Left renal cortex interstitium (tissue), 4 donors: ENCODE data around the gene SNCG. TPM values are rescaled to one million over a fixed set of nuclear protein-coding genes. Genes with fewer than 3 reads are reported as not detected.

Source experiments
- DNase-seq, 4 donors: peaks; one replicate each; pipeline ENCODE4 v3.0.0-alpha.2; 2013; ENCODE audit warnings: low read depth in 4 of 4, low spot score in 2 of 4, missing footprints in 1 of 4
- polyA plus RNA-seq, 4 donors: library from polyadenylated mRNA; unstranded; fragments of 120-200 nt; gene quantifications; one replicate each; pipeline ENCODE4 v1.2.1, GENCODE V29; 2013; ENCODE audit not compliant: insufficient read length in 4 of 4

Gene SNCG
- polyA plus RNA-seq, 4 donors = 14.5 to 29.7 (median 20.4) TPM

DNA sequence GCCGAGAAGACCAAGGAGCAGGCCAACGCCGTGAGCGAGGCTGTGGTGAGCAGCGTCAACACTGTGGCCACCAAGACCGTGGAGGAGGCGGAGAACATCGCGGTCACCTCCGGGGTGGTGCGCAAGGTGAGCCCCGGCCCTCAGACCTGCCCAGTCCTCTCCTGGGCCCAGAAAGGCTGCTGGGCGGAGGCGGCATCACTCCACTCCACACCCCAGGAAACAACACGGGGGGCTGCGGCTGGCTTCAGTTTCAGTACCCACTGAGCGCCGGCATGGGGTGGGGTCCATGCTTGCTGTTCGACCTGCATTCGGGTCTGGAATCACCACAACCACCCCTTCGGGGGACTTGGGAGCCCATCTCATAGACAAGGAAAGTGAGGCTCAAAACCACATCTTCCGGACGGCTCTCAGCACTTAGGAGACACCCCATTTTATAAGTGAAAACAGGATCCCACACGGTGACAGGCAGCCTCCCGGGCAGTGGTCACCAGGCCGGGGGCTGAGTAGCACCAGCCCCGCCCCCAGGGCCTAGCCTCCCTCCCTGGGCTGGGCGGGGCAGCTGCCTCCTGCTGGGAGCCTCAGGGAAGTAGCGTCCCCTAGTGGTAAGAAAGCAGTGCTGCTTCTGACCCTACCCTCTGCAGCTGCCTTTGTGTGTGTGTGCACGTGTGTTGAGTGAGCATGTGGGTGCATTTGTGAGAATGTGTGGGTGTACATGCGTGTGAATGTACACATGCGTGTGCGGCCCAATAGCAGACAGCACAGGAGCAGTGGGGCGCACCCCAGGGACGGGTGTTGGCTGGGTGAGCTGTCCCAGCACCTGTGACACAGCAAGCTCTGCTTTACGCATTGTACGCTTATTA lies 1.8 kb downstream of the SNCG start:
- no peak for DNase-seq

DNA sequence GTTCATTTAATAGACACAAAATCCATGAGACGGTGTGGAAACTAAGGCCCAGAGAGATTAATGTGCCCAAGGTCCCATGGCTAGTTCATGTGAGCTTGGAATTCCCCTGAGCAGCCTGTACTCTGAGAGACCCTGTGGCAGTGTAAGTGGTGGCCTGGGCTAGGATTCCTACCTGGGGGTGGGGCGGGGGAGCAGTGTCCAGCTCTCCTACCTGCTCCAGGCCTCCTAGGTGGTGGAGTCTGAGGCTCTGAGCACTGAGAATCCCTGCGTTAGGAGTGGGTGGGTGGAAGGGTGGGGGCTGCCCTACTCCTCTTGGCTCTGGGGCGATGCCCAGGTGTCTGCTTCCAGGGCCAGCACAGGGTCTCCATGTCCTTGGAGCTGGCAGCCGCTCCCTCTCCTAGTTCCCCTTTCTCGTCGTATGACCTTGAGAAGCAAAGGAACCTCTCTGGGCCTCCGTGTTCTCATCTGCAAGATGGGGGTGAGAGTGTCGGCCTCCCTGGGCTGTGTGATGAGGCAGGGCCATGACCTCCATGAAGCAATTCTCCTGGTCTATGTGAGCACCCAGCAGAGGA lies 2.5 kb downstream of the SNCG start:
- no peak for DNase-seq

DNA sequence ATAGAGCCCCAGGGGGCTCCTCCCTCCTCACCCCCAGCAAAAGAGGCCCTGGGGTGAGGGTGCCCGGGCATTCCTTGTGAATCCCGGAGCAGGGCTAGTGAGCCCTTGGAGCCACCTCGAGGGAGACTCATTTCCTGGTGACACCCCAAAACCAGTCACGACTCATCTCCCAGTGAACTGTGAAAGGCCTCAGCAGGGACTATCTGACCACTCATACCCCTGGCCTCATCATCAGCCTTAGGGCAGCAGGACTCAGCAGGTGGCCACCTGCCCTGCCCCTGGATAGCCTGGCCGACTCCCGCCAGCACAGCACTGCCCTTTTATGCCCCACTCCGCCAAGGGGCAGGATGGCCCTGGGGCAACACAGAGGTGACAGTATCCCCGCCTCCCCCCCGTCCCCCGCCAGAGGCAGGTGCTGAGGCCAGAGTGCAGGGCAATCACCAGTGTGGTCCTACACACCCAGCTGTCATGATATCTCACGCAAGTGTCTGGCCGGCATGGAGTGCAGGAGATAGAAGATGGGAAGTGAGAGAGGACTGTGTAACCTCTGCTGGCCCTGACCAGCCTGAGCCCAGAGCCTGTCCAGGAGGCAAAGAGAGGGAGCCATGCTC lies 3.2 kb downstream of the SNCG start:
- DNase-seq = no peak

DNA sequence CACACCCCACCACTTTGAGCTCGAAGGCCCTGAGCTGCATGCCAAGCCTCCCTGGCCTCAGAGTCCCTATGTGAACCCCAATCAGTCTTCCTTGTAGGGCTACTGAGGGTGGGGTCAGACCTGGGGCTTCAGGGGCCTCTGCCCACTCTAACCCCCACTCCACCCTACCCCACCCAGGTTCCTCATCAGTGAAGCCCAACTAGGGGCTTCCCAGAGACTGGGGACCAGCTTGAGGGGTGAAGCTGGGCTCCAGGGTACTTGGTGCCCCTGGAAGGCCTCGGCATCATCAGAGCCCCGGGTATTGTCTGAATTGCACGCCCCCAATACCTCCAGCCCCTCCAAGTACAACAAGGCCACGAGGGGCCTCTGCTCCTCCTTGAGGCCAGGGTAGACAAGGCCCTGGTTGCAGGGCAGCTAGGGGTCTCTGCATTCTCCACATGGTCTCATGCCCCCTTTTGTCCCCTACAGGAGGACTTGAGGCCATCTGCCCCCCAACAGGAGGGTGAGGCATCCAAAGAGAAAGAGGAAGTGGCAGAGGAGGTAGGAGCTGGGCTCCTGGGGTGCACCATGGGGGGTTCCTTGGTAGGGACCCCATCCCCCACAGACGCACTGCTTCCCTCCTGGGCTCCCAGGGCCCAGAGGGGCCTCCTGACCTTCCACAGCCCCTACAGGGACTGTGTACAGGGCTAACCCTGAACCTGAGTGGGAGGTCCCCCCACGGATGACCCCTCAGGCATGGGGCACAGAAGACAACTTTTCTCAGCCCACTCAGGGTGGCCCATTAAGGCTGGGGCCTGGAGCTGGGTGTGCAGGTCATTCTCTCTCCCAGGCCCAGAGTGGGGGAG lies 4.0 kb downstream of the SNCG start:
- no peak for DNase-seq

DNA sequence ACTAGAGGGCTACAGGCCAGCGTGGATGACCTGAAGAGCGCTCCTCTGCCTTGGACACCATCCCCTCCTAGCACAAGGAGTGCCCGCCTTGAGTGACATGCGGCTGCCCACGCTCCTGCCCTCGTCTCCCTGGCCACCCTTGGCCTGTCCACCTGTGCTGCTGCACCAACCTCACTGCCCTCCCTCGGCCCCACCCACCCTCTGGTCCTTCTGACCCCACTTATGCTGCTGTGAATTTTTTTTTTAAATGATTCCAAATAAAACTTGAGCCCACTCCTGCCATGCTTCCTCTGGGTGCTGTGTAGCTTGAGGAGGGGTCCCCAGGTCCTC lies 4.5 kb downstream of the SNCG start:
- DNase-seq = no peak

DNA sequence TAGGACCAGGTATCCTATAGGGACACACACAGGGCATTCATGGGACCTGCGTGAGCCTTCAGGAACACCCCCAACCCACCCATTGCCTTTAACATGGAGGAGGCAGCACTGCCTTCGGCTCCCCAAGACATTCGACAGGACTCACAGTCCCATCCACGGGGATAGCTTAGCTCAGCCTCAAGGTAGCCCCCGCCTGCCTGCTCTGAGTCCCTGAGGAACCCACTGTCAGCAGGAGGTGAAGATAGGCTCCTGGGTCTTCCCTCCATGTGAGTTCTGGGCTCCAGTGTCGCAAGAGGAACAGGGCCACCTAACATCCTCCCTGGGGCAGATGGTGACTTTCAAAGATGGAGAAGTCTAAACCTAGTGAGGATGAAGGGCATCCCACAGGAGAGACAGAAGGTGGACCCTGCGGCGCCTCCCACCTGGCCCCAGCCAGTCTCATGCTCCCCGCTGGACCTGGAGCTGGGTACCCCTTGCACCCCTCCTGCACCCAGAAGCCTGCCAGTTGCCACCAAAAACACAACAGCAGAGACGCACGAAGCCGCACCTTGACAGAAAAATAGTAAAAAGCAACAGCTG lies 5.0 kb downstream of the SNCG start:
- DNase-seq = no peak

DNA sequence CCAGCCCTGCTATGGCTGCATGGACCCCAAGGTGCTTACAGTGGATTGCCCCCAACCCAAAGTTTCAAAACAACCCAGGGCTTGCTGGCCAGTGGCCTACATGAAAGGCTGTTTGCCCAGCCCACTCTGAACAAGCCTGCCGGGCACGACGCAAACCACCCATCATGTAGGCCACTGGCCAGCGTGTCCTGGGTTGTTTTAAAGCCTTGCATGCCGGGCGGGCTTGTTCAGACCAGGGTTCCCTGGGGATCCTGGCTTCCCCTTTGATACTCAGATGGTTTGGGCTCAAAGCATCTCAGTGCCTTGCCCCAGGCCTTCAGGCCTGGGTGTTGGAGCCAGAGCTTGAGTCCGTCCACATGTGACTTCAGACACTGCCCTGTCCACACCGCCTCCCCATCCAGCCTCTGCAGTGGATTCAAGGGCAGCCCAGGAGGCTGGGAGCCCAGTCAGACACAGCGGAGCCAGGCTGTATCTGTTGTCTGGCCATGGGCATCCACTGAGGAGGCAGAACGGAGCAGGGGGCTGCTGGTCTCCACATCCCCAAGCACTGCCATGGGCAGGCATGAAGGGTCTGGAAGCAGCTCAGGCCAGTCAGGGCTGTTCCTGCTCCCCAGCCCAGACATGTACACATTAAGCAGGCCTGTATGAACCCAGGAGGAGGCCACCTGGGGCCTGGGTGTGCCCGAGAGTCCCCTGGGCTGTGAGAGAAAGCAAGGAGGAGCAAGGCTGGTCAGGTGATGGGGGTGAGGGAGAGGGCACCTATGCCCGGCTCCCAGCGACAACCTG lies 5.9 kb downstream of the SNCG start:
- no peak for DNase-seq

DNA sequence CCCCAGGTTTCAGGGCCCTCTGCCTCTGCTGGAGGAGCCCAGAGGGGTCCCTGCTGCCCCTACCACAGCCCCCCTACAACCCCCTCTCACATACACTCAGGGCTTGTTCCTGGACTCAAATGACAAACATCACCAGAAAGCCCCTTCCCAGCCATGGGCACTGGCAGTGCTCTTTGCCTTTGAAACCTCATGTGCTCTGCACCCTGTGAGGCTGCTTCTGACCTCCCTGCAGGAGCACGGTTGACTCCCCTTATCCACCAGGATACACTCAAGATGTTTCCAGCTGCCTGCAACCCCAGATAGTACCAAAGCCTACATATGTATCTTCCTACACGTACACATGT lies 6.4 kb downstream of the SNCG start:
- no peak for DNase-seq

DNA sequence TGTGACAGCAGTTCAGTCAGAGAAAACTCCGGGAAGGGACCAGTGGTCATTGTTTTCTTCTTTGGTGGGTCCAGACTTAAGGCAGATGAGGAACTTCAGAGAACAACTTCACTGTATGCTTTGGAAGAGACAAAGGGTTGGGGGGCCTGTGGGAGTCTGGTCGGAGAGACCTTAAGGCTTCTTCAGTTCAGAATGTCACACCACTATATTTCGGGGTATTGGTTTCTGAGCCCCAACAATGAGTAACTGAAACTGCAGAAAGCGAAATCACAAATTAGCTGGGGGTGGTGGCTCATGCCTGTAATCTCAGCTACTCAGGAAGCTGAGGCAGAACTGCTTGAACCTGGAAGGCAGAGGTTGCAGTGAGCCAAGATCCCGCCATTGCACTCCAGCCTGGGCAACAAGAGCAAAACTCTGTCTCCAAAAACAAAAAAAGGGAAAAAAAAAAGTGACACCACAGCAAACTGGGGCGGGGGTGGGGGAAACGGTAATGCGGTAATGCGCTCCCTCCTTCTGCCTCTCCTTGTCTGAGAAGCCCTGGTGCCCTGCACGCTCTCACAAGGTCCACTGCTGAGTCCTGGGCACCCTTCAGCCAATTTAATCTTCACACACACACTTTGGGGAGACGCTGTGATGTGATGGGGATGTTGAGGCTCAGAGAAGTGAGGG lies 7.7 kb downstream of the SNCG start:
- DNase-seq = no peak

DNA sequence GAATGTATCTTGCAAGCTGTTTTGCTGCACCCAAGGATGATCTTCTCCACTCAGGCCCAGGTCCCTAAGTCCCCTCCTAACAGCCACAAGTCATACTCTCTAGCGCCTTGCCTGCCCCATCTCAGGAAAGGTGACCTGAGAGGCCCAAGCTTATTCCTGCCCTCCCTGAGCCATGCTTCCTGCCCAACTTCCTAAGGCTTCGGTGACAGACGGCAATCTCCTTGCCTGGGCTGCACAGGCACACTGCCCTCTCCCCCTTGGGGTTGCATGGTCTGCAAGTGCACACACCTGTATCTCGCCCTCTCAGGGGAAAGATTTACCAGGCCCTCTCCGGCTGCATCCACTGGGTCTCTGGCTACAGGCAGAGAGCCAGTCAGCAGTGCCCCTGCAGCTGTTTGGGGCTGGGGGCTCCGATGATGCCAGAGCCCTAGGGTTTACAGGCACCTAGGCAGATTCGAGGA lies 9.1 kb downstream of the SNCG start:
- no peak for DNase-seq

DNA sequence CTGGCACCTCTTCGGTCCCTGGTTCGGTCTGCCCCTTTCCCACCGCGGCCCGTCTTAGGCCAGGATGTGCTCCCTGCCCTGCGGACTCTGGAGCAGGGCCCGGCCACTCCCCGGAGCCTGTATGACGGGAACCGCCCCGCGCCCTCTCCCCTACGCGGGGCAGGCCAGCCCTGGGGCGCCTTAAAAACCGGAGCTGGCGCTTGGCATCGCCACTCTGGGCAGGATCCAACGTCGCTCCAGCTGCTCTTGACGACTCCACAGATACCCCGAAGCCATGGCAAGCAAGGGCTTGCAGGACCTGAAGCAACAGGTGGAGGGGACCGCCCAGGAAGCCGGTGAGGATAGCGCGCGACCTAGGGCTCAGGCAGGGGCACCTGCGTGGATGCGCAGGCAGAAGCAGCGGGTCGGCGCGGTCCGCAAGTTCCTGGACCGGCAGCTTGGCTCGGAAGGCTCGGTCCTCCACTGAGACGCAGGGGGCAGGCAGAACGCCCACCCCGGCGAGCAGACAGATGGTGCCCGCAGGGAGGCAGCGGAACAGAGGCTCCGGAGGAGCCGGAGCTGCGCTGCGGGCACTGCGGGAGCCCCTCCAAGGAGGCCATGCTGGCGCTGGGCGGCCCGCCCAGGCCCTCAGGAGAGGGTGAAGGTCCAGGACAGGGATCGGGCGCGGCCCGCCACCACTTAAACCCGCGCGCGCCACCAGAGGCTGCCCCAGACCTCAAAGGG lies 10.0 kb downstream of the SNCG start, which contains the start of gene ADIRF:
Gene ADIRF (plus strand): TSS at position 212 of the 723 bp plus-strand sequence. CDS start 63 bp downstream, at position 275.
- DNase-seq = no peak

DNA sequence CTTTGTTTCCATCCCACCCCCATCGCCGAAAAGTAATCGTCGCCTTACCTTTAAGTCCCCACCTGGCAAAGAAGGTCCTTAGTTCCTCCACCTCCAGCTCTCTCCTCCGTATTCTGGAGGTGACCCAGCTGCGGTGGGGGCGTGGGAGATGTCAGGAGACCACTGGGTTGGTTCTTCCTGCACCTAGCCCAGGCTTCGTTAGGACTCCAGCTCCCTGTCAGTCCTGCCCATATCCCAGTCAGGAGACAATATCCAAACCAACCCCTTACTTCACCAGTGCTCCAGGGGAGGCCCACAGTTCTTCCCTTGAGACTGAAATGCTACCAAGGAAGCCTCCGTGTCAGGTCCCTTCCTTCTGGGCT lies 10.6 kb downstream of the SNCG start:
- DNase-seq = no peak

DNA sequence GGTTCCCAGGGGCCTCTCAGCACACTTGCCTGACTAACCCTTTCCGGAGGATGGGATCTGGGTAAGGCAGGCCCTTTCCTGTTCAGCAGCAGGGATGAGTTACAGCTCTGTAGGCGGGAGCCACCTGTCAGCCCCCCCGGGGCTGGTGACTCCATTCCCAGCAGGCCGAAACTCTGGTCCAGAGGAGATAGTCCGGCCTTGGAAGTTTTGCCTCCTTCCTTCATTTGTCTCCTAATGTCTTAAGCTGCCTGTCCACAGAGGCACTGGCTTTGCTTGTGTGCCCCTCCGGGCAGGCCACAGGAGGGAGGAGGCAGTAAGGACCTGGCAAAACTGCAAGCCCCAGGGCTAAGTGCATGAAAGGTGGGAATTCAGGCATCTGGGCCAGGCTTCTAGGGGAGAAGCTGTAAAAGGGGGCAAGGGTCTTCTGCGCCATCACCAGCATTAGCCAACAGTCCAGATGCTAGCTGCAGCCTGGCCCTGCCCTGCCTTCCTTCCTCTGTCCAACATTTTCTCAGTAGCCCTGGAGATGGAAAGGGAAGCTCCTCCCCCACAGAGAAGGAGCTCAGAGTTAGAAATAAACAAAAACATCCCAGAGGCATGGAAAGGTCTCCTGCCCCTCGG lies 11.1 kb downstream of the SNCG start:
- no peak for DNase-seq

DNA sequence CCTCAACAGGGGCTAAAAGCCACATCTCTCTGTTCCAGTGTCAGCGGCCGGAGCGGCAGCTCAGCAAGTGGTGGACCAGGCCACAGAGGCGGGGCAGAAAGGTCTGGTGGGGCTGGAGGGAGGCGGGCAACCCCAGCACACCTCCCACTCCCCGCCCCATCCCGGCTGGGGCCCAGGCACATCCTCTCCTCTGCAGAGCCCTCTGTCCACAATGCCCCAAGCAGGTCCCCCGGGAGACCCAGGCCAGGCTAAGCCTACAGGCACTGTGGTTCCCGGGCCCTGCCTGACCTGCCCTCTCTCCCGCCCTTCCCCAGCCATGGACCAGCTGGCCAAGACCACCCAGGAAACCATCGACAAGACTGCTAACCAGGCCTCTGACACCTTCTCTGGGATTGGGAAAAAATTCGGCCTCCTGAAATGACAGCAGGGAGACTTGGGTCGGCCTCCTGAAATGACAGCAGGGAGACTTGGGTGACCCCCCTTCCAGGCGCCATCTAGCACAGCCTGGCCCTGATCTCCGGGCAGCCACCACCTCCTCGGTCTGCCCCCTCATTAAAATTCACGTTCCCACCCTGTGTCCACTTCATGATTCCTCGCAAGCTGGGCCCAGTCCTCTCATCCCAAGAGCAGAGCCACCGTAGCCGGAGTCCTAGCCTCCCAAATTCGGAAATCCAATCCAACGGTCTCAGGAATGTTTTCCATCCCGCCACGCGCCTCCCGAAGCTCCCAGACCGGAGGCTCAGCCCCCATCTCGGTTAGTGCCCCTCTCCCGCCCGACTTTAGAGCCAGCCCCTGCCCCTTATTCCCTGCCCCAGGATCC lies 12.0 kb downstream of the SNCG start:
- DNase-seq = no peak

DNA sequence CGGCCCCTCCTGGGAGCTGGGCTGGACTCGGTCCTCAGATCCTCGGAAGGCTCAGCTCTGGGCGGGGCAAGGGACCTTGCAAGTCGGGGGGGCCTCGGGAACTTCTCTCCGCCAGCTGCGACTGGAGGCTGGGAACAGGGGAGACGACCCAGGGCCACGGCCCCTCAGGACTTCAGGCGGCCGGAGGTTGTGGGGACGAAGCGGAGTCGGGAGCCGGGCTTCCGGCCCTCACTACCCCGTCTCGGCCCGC lies 12.5 kb downstream of the SNCG start:
- no peak for DNase-seq

DNA sequence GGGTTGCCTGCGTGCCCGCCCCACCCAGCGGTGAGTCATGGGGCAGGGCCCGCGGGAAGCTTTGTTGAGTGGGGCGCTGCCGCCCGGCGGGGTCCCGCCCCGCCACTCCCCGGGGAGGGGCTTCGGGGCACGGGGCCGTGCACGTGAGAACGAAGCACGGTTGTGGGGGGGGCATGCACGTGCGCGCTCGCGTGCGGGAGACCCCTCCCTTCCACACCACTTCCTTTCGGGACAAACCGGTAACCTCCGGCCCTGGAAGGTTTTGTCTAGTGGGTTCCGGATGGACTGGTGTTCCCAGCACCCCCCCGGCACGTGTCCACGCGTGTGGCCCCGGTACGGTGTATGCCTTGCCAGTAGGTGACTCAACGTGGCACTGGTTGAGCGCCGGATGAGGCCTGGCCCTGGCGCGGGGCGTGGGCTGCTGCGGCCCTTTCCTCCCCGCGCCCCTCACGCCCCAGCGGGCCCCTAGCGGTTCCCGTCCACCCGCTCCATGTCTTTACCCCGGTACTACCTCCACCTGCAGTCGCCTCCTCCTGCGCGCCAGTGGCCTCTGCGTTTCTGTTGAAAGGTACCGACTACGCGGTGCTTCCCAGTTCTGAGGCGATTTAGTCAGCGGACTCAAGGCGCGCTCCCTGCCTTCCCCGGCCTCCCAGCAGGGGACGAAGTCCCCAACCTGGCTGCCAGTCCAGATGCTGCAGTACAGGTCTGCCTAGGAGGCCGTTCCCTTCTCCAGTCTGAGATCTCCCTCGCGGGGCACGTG lies 13.0 kb downstream of the SNCG start:
- peak in 1 of 4 donors; percentile 62 for DNase-seq
